HG02588 (cell line): ENCODE results near the gene RSAD1.

Experiments used
- ATAC-seq: cut with Tn5 transposase; IDR thresholded peaks from one replicate; pipeline ENCODE4 v1.9.1; 2021; ENCODE audit warnings: mild to moderate bottlenecking, moderate library complexity; ENCODE audit not compliant: unreplicated experiment

Gene RSAD1

GRCh38 chr17:50457621-50458020 lies 21.0 kb upstream of the RSAD1 start:
- no peak for ATAC-seq

GRCh38 chr17:50458270-50458669 lies 20.4 kb upstream of the RSAD1 start:
- ATAC-seq = no peak

GRCh38 chr17:50458701-50459676 lies 19.7 kb upstream of the RSAD1 start:
- ATAC-seq = no peak

GRCh38 chr17:50459756-50460155 lies 18.9 kb upstream of the RSAD1 start:
- no peak for ATAC-seq

GRCh38 chr17:50460831-50461526 lies 17.7 kb upstream of the RSAD1 start:
- ATAC-seq = no peak

- ATAC-seq = no peak
Measured at GRCh38 chr17:50461550-50462132, 17.0 kb upstream of the RSAD1 start.

GRCh38 chr17:50462446-50462845 lies 16.2 kb upstream of the RSAD1 start:
- ATAC-seq = no peak

GRCh38 chr17:50464121-50464520 lies 14.5 kb upstream of the RSAD1 start:
- ATAC-seq = no peak

GRCh38 chr17:50464736-50465135 lies 13.9 kb upstream of the RSAD1 start:
- no peak for ATAC-seq

- no peak for ATAC-seq
Measured at GRCh38 chr17:50465171-50465570, 13.5 kb upstream of the RSAD1 start.

GRCh38 chr17:50465635-50466034 lies 13.0 kb upstream of the RSAD1 start:
- no peak for ATAC-seq

GRCh38 chr17:50466371-50467113 lies 12.1 kb upstream of the RSAD1 start:
- no peak for ATAC-seq

- ATAC-seq = no peak
Measured at GRCh38 chr17:50467114-50467854, 11.4 kb upstream of the RSAD1 start.

GRCh38 chr17:50467855-50468303 lies 10.8 kb upstream of the RSAD1 start:
- no peak for ATAC-seq

GRCh38 chr17:50468304-50469207 lies 10.1 kb upstream of the RSAD1 start, which contains the start of gene CHAD:
Gene CHAD, minus strand, starts transcription at chr17:50468880. Its CDS starts 67 bp downstream, at chr17:50468813.
- no peak for ATAC-seq

GRCh38 chr17:50469208-50469605 lies 9.5 kb upstream of the RSAD1 start:
- no peak for ATAC-seq

- ATAC-seq = no peak
Measured at GRCh38 chr17:50469671-50470305, 8.9 kb upstream of the RSAD1 start.

- ATAC-seq = no peak
Measured at GRCh38 chr17:50470426-50470825, 8.2 kb upstream of the RSAD1 start.
